Measurements from ENCODE around the gene SLC19A1.

The SLC19A1 gene

GRCh38 chr21:45533846-45534635 is 8.2 kb downstream of the SLC19A1 start:
- TF ChIP-seq RAD21 (IDR thresholded peaks at IDR 0.05; ENCODE audit: low read depth) (no peak), CREB1 (IDR thresholded peaks at IDR 0.05; ENCODE audit: low read depth) (no peak), TCF12 (IDR thresholded peaks at IDR 0.05; ENCODE audit: low read depth) (no peak), TAF1 (IDR thresholded peaks at IDR 0.05; ENCODE audit: low read depth) (no peak), EP300 (IDR thresholded peaks at IDR 0.05; ENCODE audit: borderline replicate concordance) (no peak), ZBTB7A (IDR thresholded peaks at IDR 0.05; ENCODE audit: low read depth) (no peak), REST (IDR thresholded peaks at IDR 0.05; ENCODE audit: low read depth) (no peak), NFIC (IDR thresholded peaks at IDR 0.05) (no peak), YY1 (IDR thresholded peaks at IDR 0.05; ENCODE audit: low read depth) (no peak), USF1 (IDR thresholded peaks at IDR 0.05) (no peak), FOXM1 (IDR thresholded peaks at IDR 0.05; ENCODE audit: borderline replicate concordance, low read depth) (no peak), CEBPB (IDR thresholded peaks at IDR 0.05) (no peak)
- TF ChIP-seq, protein P1, sequence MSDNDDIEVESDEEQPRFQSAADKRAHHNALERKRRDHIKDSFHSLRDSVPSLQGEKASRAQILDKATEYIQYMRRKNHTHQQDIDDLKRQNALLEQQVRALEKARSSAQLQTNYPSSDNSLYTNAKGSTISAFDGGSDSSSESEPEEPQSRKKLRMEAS (IDR thresholded peaks at IDR 0.05) = no peak

DNA sequence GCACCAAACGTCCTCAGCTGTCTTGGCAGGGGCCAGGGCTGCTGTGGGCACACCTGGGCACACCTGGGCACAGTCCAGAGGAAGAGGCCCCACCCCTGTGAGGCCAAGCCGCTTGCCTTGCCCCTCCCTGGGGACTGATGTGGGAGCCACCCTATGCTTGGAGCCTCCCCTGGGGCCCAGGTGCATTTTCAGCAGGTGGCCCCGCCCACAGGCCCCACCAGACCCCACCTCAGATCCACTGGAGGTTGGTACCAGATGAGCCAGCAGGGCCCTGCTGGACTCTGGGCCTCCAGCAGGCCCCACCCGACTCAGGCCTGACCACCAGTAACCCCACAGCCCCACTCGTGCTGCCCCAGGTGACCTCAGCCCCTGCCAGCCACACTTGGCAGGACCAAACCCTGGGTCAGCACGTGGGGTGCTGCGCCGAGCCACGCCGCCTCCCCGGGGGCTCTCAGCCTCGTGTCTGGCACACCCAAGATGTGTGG is 8.8 kb downstream of the SLC19A1 start:
- no peak for TF ChIP-seq EP300 (IDR thresholded peaks at IDR 0.05; ENCODE audit: borderline replicate concordance)
- TF ChIP-seq REST (IDR thresholded peaks at IDR 0.05; ENCODE audit: low read depth) = no peak
- no peak for TF ChIP-seq USF1 (IDR thresholded peaks at IDR 0.05)
- TF ChIP-seq TEAD4 (IDR thresholded peaks at IDR 0.05) = no peak
- no peak for TF ChIP-seq YY1 (IDR thresholded peaks at IDR 0.05; ENCODE audit: low read depth)
- TF ChIP-seq TCF12 (IDR thresholded peaks at IDR 0.05; ENCODE audit: low read depth) = no peak
- no peak for TF ChIP-seq EGR1 (IDR thresholded peaks at IDR 0.05)
- no peak for TF ChIP-seq TAF1 (IDR thresholded peaks at IDR 0.05; ENCODE audit: low read depth)
- TF ChIP-seq NFIC (IDR thresholded peaks at IDR 0.05) = no peak
- TF ChIP-seq, protein P1 (IDR thresholded peaks at IDR 0.05) = no peak
- TF ChIP-seq CEBPB (IDR thresholded peaks at IDR 0.05) = no peak
- TF ChIP-seq ZBTB7A (IDR thresholded peaks at IDR 0.05; ENCODE audit: low read depth) = no peak
- no peak for TF ChIP-seq RAD21 (IDR thresholded peaks at IDR 0.05; ENCODE audit: low read depth)
- no peak for TF ChIP-seq CREB1 (IDR thresholded peaks at IDR 0.05; ENCODE audit: low read depth)
- no peak for TF ChIP-seq FOXM1 (IDR thresholded peaks at IDR 0.05; ENCODE audit: borderline replicate concordance, low read depth)

DNA sequence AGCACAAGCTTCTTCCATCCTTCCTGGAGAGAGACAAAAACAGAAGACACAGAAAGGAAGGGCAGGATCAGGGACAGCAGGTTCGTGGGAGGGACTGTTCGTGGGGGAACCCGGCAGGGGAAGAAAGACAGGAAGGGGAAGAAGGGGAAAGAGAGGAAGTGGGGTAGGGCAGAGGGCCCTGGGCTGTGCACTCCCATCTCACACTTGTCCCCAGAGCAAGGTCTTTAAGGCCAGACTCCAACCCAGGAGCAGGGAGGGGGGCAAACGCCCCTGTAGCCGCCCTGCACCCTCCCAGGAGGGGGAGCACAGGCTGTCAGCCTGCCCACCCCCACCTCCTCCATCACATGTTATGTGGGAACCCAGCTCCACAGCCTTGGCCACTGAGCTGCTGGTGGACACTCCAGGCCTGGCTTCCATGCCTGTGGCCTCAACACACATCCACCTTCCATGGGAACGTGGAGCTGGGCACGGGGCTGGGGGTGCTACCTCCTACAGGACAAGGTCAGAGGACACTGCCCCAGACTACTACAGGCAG is 9.3 kb downstream of the SLC19A1 start:
- TF ChIP-seq CEBPB (IDR thresholded peaks at IDR 0.05) = no peak
- TF ChIP-seq TCF12 (IDR thresholded peaks at IDR 0.05; ENCODE audit: low read depth) = no peak
- no peak for TF ChIP-seq CREB1 (IDR thresholded peaks at IDR 0.05; ENCODE audit: low read depth)
- TF ChIP-seq YY1 (IDR thresholded peaks at IDR 0.05; ENCODE audit: low read depth) = no peak
- TF ChIP-seq TEAD4 (IDR thresholded peaks at IDR 0.05) = no peak
- TF ChIP-seq EGR1 (IDR thresholded peaks at IDR 0.05) = no peak
- TF ChIP-seq FOXM1 (IDR thresholded peaks at IDR 0.05; ENCODE audit: borderline replicate concordance, low read depth) = no peak
- TF ChIP-seq USF1 (IDR thresholded peaks at IDR 0.05) = no peak
- no peak for TF ChIP-seq RAD21 (IDR thresholded peaks at IDR 0.05; ENCODE audit: low read depth)
- TF ChIP-seq NFIC (IDR thresholded peaks at IDR 0.05) = no peak
- TF ChIP-seq TAF1 (IDR thresholded peaks at IDR 0.05; ENCODE audit: low read depth) = no peak
- no peak for TF ChIP-seq ZBTB7A (IDR thresholded peaks at IDR 0.05; ENCODE audit: low read depth)
- TF ChIP-seq EP300 (IDR thresholded peaks at IDR 0.05; ENCODE audit: borderline replicate concordance) = no peak
- TF ChIP-seq, protein P1 (IDR thresholded peaks at IDR 0.05) = no peak
- TF ChIP-seq REST (IDR thresholded peaks at IDR 0.05; ENCODE audit: low read depth) = no peak

Measured in Ishikawa (cell line).